Adrenal gland (tissue), 12 donors: ENCODE measurements around the gene THRA. TPM values are rescaled to one million over a fixed set of nuclear protein-coding genes. Genes with fewer than 3 reads are reported as not detected.

Experiments
- DNase-seq, 7 donors: peaks; one replicate each; pipeline ENCODE4 v3.0.0-alpha.2; 2019 to 2020
- H3K27ac ChIP-seq, 5 donors: fragments of 200-600 bp; sonication (generic) in 4 of 5; 1 replicate in 3 of 5; 2 replicates in 2 of 5; pipeline versions ENCODE4 v1.5.1 to v1.8.0; 2016 to 2020; ENCODE audit warnings: mild to moderate bottlenecking in 1 of 5
- H3K27me3 ChIP-seq: fragments of 200-600 bp; 2 replicates; pipeline ENCODE4 v1.8.0; 2021
- H3K36me3 ChIP-seq, 2 donors: fragments of 200-600 bp; replicated peaks in 1 of 2; 1 replicate in 1 of 2; 2 replicates in 1 of 2; pipeline versions ENCODE4 v1.5.1 to v1.8.0; 2018 to 2022
- H3K4me1 ChIP-seq, 2 donors: fragments of 200-600 bp; replicated peaks in 1 of 2; 1 replicate in 1 of 2; 2 replicates in 1 of 2; pipeline versions ENCODE4 v1.5.1 to v1.8.0; 2018 to 2021
- H3K4me3 ChIP-seq, 4 donors: fragments of 200-600 bp; sonication (generic) in 3 of 4; one replicate each; pipeline ENCODE4 v1.5.1; 2016 to 2018
- H3K9me3 ChIP-seq, 3 donors: fragments of 200-600 bp; sonication (generic) in 1 of 3; replicated peaks in 1 of 3; 1 replicate in 2 of 3; 2 replicates in 1 of 3; pipeline versions ENCODE4 v1.5.1 to v1.8.0; 2016 to 2021
- CTCF ChIP-seq, 6 experiments: fragments of 450-650 bp in 4 of 6; fragments of 200-600 bp in 2 of 6; sonication (generic) in 1 of 6; IDR thresholded peaks; 1 replicate in 5 of 6; 2 replicates in 1 of 6; pipeline versions ENCODE4 v1.5.1 to v1.8.0; 2016 to 2021; ENCODE audit warnings: antibody characterized with exemption in 6 of 6, mild to moderate bottlenecking in 2 of 6, moderate library complexity in 1 of 6
- POLR2A ChIP-seq, 2 donors: fragments of 450-650 bp; IDR thresholded peaks; one replicate each; pipeline ENCODE4 v1.6.1; 2017; ENCODE audit warnings: antibody characterized with exemption in 2 of 2, mild to moderate bottlenecking in 2 of 2, moderate library complexity in 1 of 2
- WGBS, 4 donors: extraction: QIAGEN DNeasy Blood & Tissue Kit in 2 of 4; methylation state at CpG; one replicate each; pipeline versions ENCODE4 v1.1.5 to v1.1.7; 2013 to 2017; 5-methylcytosine and 5-hydroxymethylcytosine counted together
- intact Hi-C, 2 donors: fragments of 100-400 bp; cut with DNase I; formaldehyde crosslinking; loops; one replicate each; pipeline versions ENCODE4 v1.14.1 to v1.15.0; 2022 to 2023
- polyA plus RNA-seq, 3 donors: library from polyadenylated mRNA; stranded (reverse); fragments of 200-250 nt in 2 of 3; fragments of 350-450 nt in 1 of 3; fragmentation: Illumina TruSeq in 1 of 3; extraction: RNeasy Lipid Tissue Mini Kit (QIAGEN cat#74804) in 1 of 3; gene quantifications; one replicate each; pipeline ENCODE4 v1.2.3, GENCODE V29; 2013 to 2014
- total RNA-seq, 9 donors: library from RNA; depleted of rRNA in 4 of 9; stranded (reverse); fragments of >200 nt in 4 of 9; fragments of 120-200 nt in 1 of 9; fragmentation: NEBNext Ultra II Directional in 1 of 9; extraction: Animal tissue kit (Norgen Biotek cat#: 25700) in 1 of 9; gene quantifications; one replicate each; pipeline versions ENCODE4 v1.1.0 to v1.2.4, GENCODE V29; 2013 to 2023
- donor health status: healthy with polysubstance abuse.
- donor health status: Bipolar disorder and iron deficiency.
- donor health status: DM: yes; HTN: yes; CAD: no.
- donor health status: DM: no; HTN: no; CAD: no.
- donor health status: DM: no; HTN: no; CAD: no.
- donor health status: DM: yes; HTN: yes; CAD: no.

THRA gene
- total and polyA plus RNA-seq, 12 donors: 39.2 to 110 (median 65.8) TPM

DNA sequence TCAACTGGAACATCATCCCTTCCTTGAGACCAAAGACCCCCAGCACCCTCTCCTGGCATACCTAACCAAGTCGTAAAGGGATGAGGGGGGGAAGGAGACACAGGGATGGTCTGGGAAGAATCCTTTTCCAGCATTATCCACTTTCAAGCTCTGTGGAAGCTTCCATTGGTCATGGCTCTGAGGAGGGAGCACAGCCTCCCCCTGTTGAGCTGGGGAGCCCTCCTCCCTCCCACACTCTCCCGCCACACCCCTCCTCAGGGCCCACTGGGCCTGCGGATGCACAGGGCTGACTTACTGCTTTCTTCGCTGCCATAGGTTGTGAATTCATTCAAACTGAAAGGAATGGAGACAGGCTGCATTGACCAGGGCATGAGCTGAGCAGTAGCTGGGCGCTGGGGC lies 35.2 kb upstream of the THRA start:
- peaks cover 0 to 65% of the 10 kb centered on the region in 2 donors for H3K36me3 ChIP-seq
- intact Hi-C loops: no loop called here

GRCh38 chr17:40028595-40028994 lies 34.2 kb upstream of the THRA start:
- peaks cover 0 to 66% of the 10 kb centered on the region in 2 donors for H3K36me3 ChIP-seq
- peaks cover 5 to 7% of the 10 kb centered on the region in 2 donors for H3K4me1 ChIP-seq
- intact Hi-C loops: no loop called here
- 86 to 92% (median 90%) methylated on average over 13 of the region's 13 CpGs for WGBS, 4 donors
- no peaks in the 10 kb centered on the region for H3K9me3 ChIP-seq
- DNase-seq: no peak
- no peak overlapping the region for H3K27ac ChIP-seq
- no peaks in the 10 kb centered on the region for H3K27me3 ChIP-seq
- TF ChIP-seq POLR2A (IDR thresholded peaks at IDR 0.05) (no peak), CTCF (IDR thresholded peaks at IDR 0.05) (no peak)
- no peak overlapping the region for H3K4me3 ChIP-seq

More for the DNA sequence above, 35.2 kb upstream of the THRA start:
- Histone ChIP-seq H3K9me3 (no peaks in the 10 kb centered on the region), H3K27me3 (no peaks in the 10 kb centered on the region), H3K4me1 (peaks cover 5 to 7% of the 10 kb centered on the region in 2 donors), H3K27ac (no peak overlapping the region), H3K4me3 (no peak overlapping the region)
- TF ChIP-seq CTCF (IDR thresholded peaks at IDR 0.05) (no peak), POLR2A (IDR thresholded peaks at IDR 0.05) (no peak)
- 68 to 86% (median 78%) methylated on average over 5 of the region's 5 CpGs for WGBS, 4 donors
- DNase-seq: no peak

- 92 to 98% (median 94%) methylated on average over 8 to 11 of the region's 11 CpGs for WGBS, 4 donors
- Histone ChIP-seq H3K9me3 (no peaks in the 10 kb centered on the region), H3K27ac (no peak overlapping the region), H3K27me3 (no peaks in the 10 kb centered on the region), H3K4me1 (peaks cover 2 to 5% of the 10 kb centered on the region in 2 donors), H3K36me3 (peaks cover 0 to 53% of the 10 kb centered on the region in 2 donors), H3K4me3 (no peak overlapping the region)
- no peak for DNase-seq
- no peak for TF ChIP-seq POLR2A (IDR thresholded peaks at IDR 0.05)
- TF ChIP-seq CTCF (IDR thresholded peaks at IDR 0.05): no peak
- intact Hi-C loops: no loop called here
Observed at GRCh38 chr17:40031706-40032105, 31.1 kb upstream of the THRA start.

- Histone ChIP-seq H3K27me3 (no peaks in the 10 kb centered on the region), H3K4me3 (no peak overlapping the region), H3K9me3 (no peaks in the 10 kb centered on the region), H3K36me3 (peaks cover 0 to 53% of the 10 kb centered on the region in 2 donors), H3K27ac (no peak overlapping the region), H3K4me1 (no peaks in the 10 kb centered on the region)
- no peak for TF ChIP-seq CTCF (IDR thresholded peaks at IDR 0.05)
- no peak for TF ChIP-seq POLR2A (IDR thresholded peaks at IDR 0.05)
- peak in 2 of 7 donors; percentile 27 to 30 for DNase-seq
- intact Hi-C loops: no loop called here
- whole genome bisulfite sequencing, 4 donors: 87 to 94% (median 89%) methylated on average over 18 to 23 of the region's 23 CpGs
Observed at GRCh38 chr17:40032322-40033320, 30.1 kb upstream of the THRA start.
